SK-N-MC (cell line): ENCODE measurements around the gene ORC3.

Source experiments
- EZH2 ChIP-seq: fragments of 200-600 bp; sonication (generic); IDR thresholded peaks from one replicate; pipeline ENCODE4 v1.6.1; 2017; ENCODE audit warnings: antibody characterized with exemption
- FOXP2 ChIP-seq: optimal IDR thresholded peaks from 2 replicates; pipeline ENCODE3; 2011; ENCODE audit warnings: mild to moderate bottlenecking, moderate library complexity; ENCODE audit not compliant: insufficient read depth; ENCODE audit errors: extremely low read length, control extremely low read depth

- TF ChIP-seq EZH2 (no peak), FOXP2 (no peak)
Measured at GRCh38 chr6:87606199-87606598, 16.3 kb downstream of the ORC3 start.
